Measurements from ENCODE around the gene SLC35D2.

SLC35D2 gene

GRCh38 chr9:96383165-96383942 is at the start of gene SLC35D2:
SLC35D2 (minus strand) TSS chr9:96383711; CDS start chr9:96383634, 77 bp downstream.
- DNase-seq (ENCODE audit: low read depth), result peak; percentile 53
- H3K4me3 ChIP-seq (ENCODE audit: low read depth, low read length), result peak within 1 kb of the TSS; percentile 73
- TF ChIP-seq CTCF (conservative IDR thresholded peaks at IDR 0.05; ENCODE audit: low read depth, low read length), result no peak

GRCh38 chr9:96430377-96430776 is 46.9 kb upstream of the SLC35D2 start:
- no peak for TF ChIP-seq CTCF (conservative IDR thresholded peaks at IDR 0.05; ENCODE audit: low read depth, low read length)
- no peak for DNase-seq (ENCODE audit: low read depth)
- H3K4me3 ChIP-seq (ENCODE audit: low read depth, low read length), result no peak overlapping the region

GRCh38 chr9:96429732-96430131 is 46.2 kb upstream of the SLC35D2 start:
- TF ChIP-seq CTCF (conservative IDR thresholded peaks at IDR 0.05; ENCODE audit: low read depth, low read length), result no peak
- no peak overlapping the region for H3K4me3 ChIP-seq (ENCODE audit: low read depth, low read length)

GRCh38 chr9:96425500-96426169 is 42.1 kb upstream of the SLC35D2 start:
- H3K4me3 ChIP-seq (ENCODE audit: low read depth, low read length), result no peak overlapping the region
- no peak for TF ChIP-seq CTCF (conservative IDR thresholded peaks at IDR 0.05; ENCODE audit: low read depth, low read length)
- DNase-seq (ENCODE audit: low read depth), result no peak

More at GRCh38 chr9:96429732-96430131, 46.2 kb upstream of the SLC35D2 start:
- DNase-seq (ENCODE audit: low read depth), result no peak

GRCh38 chr9:96423985-96424336 is 40.5 kb upstream of the SLC35D2 start:
- H3K4me3 ChIP-seq (ENCODE audit: low read depth, low read length), result no peak overlapping the region
- TF ChIP-seq CTCF (conservative IDR thresholded peaks at IDR 0.05; ENCODE audit: low read depth, low read length), result no peak
- no peak for DNase-seq (ENCODE audit: low read depth)

GRCh38 chr9:96423322-96423984 is 39.9 kb upstream of the SLC35D2 start:
- no peak for DNase-seq (ENCODE audit: low read depth)
- no peak overlapping the region for H3K4me3 ChIP-seq (ENCODE audit: low read depth, low read length)
- TF ChIP-seq CTCF (conservative IDR thresholded peaks at IDR 0.05; ENCODE audit: low read depth, low read length), result no peak
